ENCODE data around the gene PRSS1. TPM values are rescaled to one million over a fixed set of nuclear protein-coding genes. Genes with fewer than 3 reads are reported as not detected.
"Not testable (repeated sequence)": the region's sequence is repeated elsewhere in the genome, so short reads cannot be mapped to it uniquely, and the experiment has no call there.

Gene PRSS1
- total and polyA plus RNA-seq, 8 donors = 0.99 TPM; not detected in 7

DNA sequence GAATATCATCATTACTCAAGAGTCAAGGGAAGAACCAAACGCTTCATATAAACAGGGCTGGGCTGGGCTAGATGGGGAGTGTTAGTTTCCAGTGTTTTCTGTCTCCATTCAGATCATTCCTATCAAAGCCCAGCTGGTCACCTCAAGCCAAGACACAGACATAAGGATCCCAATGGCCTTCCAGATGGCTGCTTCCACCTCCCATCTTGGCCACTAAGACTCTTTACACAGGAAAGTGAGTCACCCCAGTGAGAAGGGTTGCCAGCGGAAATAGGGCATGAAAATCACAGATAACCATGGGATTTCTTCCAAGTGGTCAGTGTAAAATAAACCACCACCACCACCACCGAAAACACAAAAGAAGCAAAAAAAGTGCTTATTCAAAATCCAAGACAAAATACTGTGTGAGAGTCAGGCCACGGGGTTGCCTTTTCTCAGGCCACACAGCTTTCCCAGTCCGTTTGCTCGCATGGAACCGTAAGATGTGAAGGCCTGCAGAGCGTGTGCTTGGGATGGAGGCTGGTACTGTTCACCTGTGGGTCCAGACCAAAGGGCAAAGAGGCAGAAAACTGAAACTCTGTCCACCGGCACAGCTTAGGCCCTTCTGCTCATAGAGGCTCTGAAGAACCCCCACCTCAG is 27.1 kb downstream of the PRSS1 start:
- intact Hi-C loops (cut with DNase I) = no loop called here
- no peak for ATAC-seq

DNA sequence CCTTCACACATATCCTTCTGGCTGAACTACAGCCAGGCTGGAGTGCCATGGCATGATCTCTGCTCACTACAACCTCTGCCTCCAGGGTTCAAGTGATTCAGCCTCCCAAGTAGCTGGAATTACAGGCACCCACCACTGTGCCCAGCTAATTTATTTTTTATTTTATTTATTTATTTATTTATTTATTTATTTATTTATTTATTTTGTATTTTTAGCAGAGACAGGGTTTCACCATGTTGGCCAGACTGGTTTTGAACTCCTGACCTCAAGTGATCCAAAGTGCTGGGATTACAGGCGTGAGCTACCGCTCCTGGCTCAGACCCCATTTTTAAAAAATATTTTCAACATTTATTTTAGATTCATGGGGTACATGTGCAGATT is 27.6 kb downstream of the PRSS1 start:
- DNase-seq; H3K4me1 ChIP-seq; H3K27ac ChIP-seq; H3K36me3 ChIP-seq; H3K27me3 ChIP-seq; ATAC-seq; H3K4me3 ChIP-seq; H3K9me3 ChIP-seq; intact Hi-C loops (cut with DNase I): not testable (repeated sequence)

More for the DNA sequence above, 27.1 kb downstream of the PRSS1 start:
- DNase-seq = no peak
- no peaks in the 10 kb centered on the region for H3K9me3 ChIP-seq
- H3K27ac ChIP-seq = no peak overlapping the region
- no peaks in the 10 kb centered on the region for H3K4me1 ChIP-seq
- H3K4me3 ChIP-seq = no peak overlapping the region
- TF ChIP-seq, protein P1, sequence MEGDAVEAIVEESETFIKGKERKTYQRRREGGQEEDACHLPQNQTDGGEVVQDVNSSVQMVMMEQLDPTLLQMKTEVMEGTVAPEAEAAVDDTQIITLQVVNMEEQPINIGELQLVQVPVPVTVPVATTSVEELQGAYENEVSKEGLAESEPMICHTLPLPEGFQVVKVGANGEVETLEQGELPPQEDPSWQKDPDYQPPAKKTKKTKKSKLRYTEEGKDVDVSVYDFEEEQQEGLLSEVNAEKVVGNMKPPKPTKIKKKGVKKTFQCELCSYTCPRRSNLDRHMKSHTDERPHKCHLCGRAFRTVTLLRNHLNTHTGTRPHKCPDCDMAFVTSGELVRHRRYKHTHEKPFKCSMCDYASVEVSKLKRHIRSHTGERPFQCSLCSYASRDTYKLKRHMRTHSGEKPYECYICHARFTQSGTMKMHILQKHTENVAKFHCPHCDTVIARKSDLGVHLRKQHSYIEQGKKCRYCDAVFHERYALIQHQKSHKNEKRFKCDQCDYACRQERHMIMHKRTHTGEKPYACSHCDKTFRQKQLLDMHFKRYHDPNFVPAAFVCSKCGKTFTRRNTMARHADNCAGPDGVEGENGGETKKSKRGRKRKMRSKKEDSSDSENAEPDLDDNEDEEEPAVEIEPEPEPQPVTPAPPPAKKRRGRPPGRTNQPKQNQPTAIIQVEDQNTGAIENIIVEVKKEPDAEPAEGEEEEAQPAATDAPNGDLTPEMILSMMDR (IDR thresholded peaks at IDR 0.05) = no peak
- no peaks in the 10 kb centered on the region for H3K36me3 ChIP-seq
- peaks cover 0 to 5% of the 10 kb centered on the region in 2 donors for H3K27me3 ChIP-seq

DNA sequence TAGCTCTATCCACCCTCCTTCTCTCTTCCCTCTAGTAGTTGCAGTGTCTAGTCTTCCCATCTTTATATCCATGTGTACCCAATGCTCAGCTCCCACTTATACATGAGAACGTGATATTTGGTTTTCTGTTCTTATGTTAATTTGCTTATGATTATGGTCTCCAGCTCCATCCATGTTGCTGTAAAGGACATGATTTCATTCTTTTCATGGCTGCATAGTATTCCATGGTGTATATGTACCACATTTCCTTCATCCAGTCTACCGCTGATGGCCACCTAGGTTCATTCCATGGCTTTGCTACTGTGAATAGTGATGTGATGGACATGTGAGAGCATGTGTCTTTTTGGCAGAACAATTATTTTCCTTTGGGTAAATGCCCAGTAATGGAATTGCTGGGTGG is 28.0 kb downstream of the PRSS1 start:
- H3K27ac ChIP-seq = no peak overlapping the region
- intact Hi-C loops (cut with DNase I) = no loop called here
- H3K9me3 ChIP-seq = no peaks in the 10 kb centered on the region
- H3K27me3 ChIP-seq = peaks cover 0 to 3% of the 10 kb centered on the region in 2 donors
- H3K4me3 ChIP-seq = no peak overlapping the region
- TF ChIP-seq, protein P1 (IDR thresholded peaks at IDR 0.05) = no peak
- H3K36me3 ChIP-seq = no peaks in the 10 kb centered on the region
- ATAC-seq (no peak), DNase-seq (no peak)
- no peaks in the 10 kb centered on the region for H3K4me1 ChIP-seq

DNA sequence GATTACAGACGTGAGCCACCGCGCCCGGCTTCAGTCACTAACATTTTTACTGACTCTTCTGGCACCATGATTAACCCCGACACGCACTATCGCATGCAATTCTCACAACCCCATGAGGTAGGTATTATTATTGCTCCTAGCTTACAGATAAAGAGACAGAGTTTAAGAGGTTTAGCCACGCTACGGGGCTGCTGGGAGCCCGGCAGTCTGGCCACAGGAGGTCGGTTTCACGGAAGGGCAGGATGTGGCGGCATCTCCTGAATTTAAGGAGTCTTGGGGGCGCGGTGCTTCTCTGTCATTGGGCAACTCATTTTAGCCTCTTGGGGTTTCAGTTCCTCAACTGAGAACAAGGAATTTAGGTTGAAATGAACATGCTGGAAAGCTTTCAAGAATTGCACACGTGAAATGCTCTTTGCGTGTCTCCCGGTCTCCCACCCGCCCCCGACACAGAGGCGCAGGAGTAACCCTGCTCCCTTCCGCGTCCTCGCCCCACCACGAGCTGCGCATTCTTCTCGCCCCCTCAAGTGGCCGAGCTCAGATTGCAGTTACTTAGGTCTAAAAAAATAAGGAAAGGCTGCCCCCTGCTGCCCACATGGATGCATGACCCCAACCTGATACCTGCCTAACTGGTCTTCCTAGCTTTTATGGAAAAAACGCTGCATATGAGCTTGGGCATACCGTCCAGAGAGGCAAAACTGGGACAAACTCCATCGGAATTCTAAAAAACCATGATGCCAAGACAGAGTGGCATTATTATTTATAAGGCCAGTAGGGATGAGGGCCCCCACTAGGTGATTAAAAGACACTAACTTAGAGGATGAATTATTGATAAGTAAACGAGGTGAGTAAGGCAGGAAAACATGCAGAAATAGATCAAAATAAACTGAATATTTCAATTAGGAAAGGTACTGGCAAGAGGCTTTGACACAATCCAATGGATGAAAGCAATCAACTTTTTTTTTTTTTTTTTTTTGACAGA is 33.9 kb downstream of the PRSS1 start:
- Histone ChIP-seq H3K36me3 (no peaks in the 10 kb centered on the region), H3K4me1 (peaks cover 0 to 5% of the 10 kb centered on the region in 2 donors), H3K4me3 (peak overlapping the region in 1 of 2 donors; percentile 19), H3K9me3 (no peaks in the 10 kb centered on the region), H3K27me3 (peaks cover 0 to 19% of the 10 kb centered on the region in 2 donors), H3K27ac (no peak overlapping the region)
- intact Hi-C loops (cut with DNase I) = loop anchor here in 1 of 2 donors (10.0 kb wide), 1 partner anchor 158 kb away; no protein-coding TSS in a partner anchor
- TF ChIP-seq, protein P1 (IDR thresholded peaks at IDR 0.05) = peak; percentile 82 to 92
- ATAC-seq (peak; percentile 99), DNase-seq (peak; percentile 72 to 90 (median 86))

DNA sequence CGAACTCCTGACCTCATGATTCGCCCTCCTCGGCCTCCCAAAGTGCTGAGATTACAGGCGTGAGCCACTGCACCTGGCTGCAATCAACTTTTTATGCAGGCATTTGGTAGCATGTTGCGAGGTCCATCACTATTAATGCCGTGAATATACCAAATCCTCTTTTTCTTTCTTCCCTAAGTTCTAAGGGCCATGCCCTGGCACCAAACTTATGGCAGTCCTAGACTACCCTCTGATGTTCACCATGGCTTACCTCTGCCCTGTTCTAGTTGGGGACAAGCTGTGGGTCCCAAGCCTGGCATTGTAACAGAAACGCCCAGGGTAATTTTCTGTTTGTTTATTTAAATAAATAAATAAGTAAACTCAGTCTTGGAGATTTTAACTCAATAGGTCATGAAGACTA is 34.8 kb downstream of the PRSS1 start:
- Histone ChIP-seq H3K4me1 (peaks cover 0 to 5% of the 10 kb centered on the region in 2 donors), H3K27ac (no peak overlapping the region), H3K4me3 (no peak overlapping the region), H3K27me3 (peaks cover 0 to 19% of the 10 kb centered on the region in 2 donors), H3K36me3 (no peaks in the 10 kb centered on the region), H3K9me3 (no peaks in the 10 kb centered on the region)
- DNase-seq (no peak), ATAC-seq (no peak)
- TF ChIP-seq, protein P1 (IDR thresholded peaks at IDR 0.05) = no peak
- intact Hi-C loops (cut with DNase I) = loop anchor here in 1 of 2 donors (10.0 kb wide), 1 partner anchor 159 kb away; no protein-coding TSS in a partner anchor
